CD4-positive, alpha-beta memory T cell (primary cell): ENCODE results near the gene TMEM40. TPM values are rescaled to one million over a fixed set of nuclear protein-coding genes. Genes with fewer than 3 reads are reported as not detected.
A peak's percentile ranks its signal among the peaks of the same experiment; 100 is the strongest.

Experiments used
- CTCF ChIA-PET: fragments of 350-600 bp; sonication (Branson Sonifier 250); formaldehyde crosslinking; loops from one replicate; lab custom pipeline; 2021; ENCODE audit warnings: inconsistent platforms; ENCODE audit not compliant: partially characterized antibody; lab: Charles Lee
- POLR2A ChIA-PET: fragments of 350-600 bp; sonication (Branson Sonifier 250); formaldehyde crosslinking; loops from one replicate; lab custom pipeline; 2021; ENCODE audit not compliant: partially characterized antibody; lab: Charles Lee
- DNase-seq, 5 donors: peaks; one replicate each; pipeline versions ENCODE4 v3.0.0 to v3.0.0-alpha.2; 2020 to 2022; ENCODE audit warnings: mixed read lengths in 1 of 5
- H3K27ac ChIP-seq: one replicate; pipeline ENCODE4 v1.7.0; 2013; ENCODE audit warnings: low read depth, low read length
- H3K27me3 ChIP-seq: 2 replicates; pipeline ENCODE4 v1.7.0; 2013; ENCODE audit warnings: mild to moderate bottlenecking, low read length, moderate library complexity; ENCODE audit not compliant: insufficient read depth
- H3K36me3 ChIP-seq: 2 replicates; pipeline ENCODE4 v1.7.0; 2013; ENCODE audit warnings: mild to moderate bottlenecking, low read length, moderate library complexity; ENCODE audit not compliant: insufficient read depth
- H3K4me1 ChIP-seq: 2 replicates; pipeline ENCODE4 v1.7.0; 2013; ENCODE audit warnings: mild to moderate bottlenecking, low read length, moderate library complexity; ENCODE audit not compliant: insufficient read depth
- H3K4me3 ChIP-seq, 2 donors: one replicate each; pipeline ENCODE4 v1.7.0; 2013; ENCODE audit warnings: low read length in 2 of 2, mild to moderate bottlenecking in 1 of 2
- H3K9me3 ChIP-seq, 2 donors: one replicate each; pipeline ENCODE4 v1.7.0; 2013; ENCODE audit warnings: low read length in 2 of 2, control low read depth in 1 of 2; ENCODE audit not compliant: control insufficient read depth in 1 of 2
- H3K27ac Mint-ChIP-seq, 7 donors: one replicate each; pipeline ENCODE4 v1.8.0; 2020 to 2021; ENCODE audit warnings: mixed read lengths in 7 of 7, mild to moderate bottlenecking in 6 of 7, inconsistent platforms in 3 of 7, moderate library complexity in 3 of 7
- H3K27me3 Mint-ChIP-seq, 2 donors: one replicate each; pipeline ENCODE4 v1.8.0; 2020 to 2021; ENCODE audit warnings: mixed read lengths in 2 of 2
- H3K36me3 Mint-ChIP-seq, 2 donors: one replicate each; pipeline ENCODE4 v1.8.0; 2020 to 2021; ENCODE audit warnings: mixed read lengths in 2 of 2, inconsistent platforms in 1 of 2, mild to moderate bottlenecking in 1 of 2
- H3K4me1 Mint-ChIP-seq, 4 donors: one replicate each; pipeline ENCODE4 v1.8.0; 2020 to 2021; ENCODE audit warnings: mixed read lengths in 4 of 4, mild to moderate bottlenecking in 1 of 4
- H3K4me3 Mint-ChIP-seq, 8 donors: one replicate each; pipeline ENCODE4 v1.8.0; 2020 to 2021; ENCODE audit warnings: mixed read lengths in 8 of 8, mild to moderate bottlenecking in 7 of 8, moderate library complexity in 6 of 8, inconsistent platforms in 3 of 8
- H3K9me3 Mint-ChIP-seq, 8 donors: one replicate each; pipeline ENCODE4 v1.8.0; 2020 to 2021; ENCODE audit warnings: mixed read lengths in 8 of 8, mild to moderate bottlenecking in 5 of 8, inconsistent platforms in 3 of 8, moderate library complexity in 1 of 8
- intact Hi-C: fragments of 100-400 bp; cut with micrococcal nuclease; formaldehyde crosslinking; loops from one replicate; pipeline ENCODE4 v1.15.1; 2023
- polyA plus RNA-seq, 2 donors: library from polyadenylated mRNA; unstranded; fragments of 300-500 nt; fragmentation: Illumina TruSeq; gene quantifications; one replicate each; pipeline ENCODE4 v1.2.3, GENCODE V29; 2021
- total RNA-seq, 2 experiments: library from RNA; stranded (reverse); gene quantifications; one replicate each; pipeline ENCODE4 v1.2.3, GENCODE V29; 2021

Gene TMEM40
- total and polyA plus RNA-seq, 4 experiments from 2014 or later, result not detected

DNA sequence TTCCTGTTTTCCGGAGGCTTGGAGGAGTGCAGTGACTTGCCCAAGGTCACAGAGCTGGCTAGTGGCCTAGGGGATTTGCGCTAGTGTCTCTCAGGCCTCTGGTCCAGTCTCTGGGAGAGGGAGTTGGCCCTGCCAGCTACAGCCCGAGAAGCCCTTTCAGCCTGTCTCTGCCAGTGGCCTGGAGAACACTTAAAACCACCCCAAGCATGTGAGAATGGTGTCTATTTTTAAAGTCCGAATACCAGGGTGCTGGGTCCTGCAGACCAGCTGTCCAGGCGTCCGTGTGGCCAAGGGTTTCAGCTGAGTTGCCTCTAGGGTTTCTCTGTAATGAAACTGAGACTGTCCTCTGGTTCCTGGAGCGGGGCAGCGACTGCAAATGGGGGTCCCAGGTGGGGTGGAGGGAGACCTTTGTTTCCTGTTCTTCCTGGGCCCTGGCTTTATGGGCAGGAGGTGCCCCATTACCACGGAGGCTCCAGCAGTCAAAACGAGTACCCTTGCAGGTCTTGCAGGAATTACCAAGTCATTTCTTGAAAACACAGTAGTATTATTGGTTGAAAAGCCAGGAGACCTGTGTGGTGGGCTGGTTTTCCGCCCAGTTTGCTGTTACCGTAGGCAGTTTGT lies 39.6 kb upstream of the TMEM40 start:
- intact Hi-C loops, result no loop called here
- no peaks in the 10 kb centered on the region for H3K27me3 ChIP-seq
- Mint-ChIP-seq H3K27me3 (peaks cover 0 to 6% of the 10 kb centered on the region in 2 donors), H3K4me1 (peaks cover 2 to 22% (median 11%) of the 10 kb centered on the region in 4 donors), H3K36me3 (no peaks in the 10 kb centered on the region), H3K27ac (no peak overlapping the region), H3K9me3 (no peaks in the 10 kb centered on the region), H3K4me3 (peak overlapping the region in 2 of 8 donors; percentile 12 to 54)
- POLR2A ChIA-PET, result interaction anchor here (3.1 to 5.2 kb wide), 2 partner anchors 11 to 43 kb away, joined by 21 to 25 read pairs; partner anchors contain the start of gene RPL32
- no peaks in the 10 kb centered on the region for H3K9me3 ChIP-seq
- no peak overlapping the region for H3K27ac ChIP-seq
- H3K4me1 ChIP-seq, result peaks cover 9% of the 10 kb centered on the region
- CTCF ChIA-PET, result interaction anchor here (6.5 kb wide), 1 partner anchor 11 kb away, joined by 55 read pairs; no protein-coding TSS in a partner anchor
- H3K4me3 ChIP-seq, result no peak overlapping the region
- H3K36me3 ChIP-seq, result no peaks in the 10 kb centered on the region
- DNase-seq, result no peak

DNA sequence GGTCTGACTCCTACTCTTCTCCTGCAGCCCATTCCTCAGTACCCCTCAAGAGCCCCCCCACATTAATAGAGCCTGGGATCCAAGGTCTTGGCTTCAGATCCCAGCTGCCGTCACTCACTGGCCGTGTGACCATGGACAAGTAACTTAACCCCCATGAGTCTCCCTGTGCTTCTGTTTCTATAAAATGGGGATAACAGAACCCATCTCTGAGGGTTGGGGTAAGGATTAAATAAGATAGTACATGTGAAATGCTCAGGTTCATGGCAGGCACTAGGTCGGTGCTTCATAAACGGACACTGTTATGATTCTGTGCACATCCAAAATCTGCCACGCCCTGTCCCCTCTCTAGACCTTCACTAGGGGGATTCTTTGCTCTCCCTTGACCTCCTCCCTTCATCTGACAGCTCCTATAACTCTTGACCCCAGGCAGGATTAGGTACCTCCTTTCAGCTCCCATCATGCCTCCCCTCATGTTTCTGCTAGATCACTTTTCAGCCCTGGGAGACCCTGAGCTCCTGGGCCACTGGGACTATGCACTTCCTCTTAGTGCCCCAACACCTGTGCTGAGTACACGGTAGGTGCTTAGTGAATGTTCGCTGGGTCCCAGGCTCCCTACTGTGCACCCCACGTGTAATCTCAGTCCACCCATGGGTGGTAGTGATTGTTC lies 39.0 kb upstream of the TMEM40 start:
- no peak overlapping the region for H3K4me3 ChIP-seq
- peaks cover 0 to 6% of the 10 kb centered on the region in 2 donors for H3K27me3 Mint-ChIP-seq
- DNase-seq, result no peak
- no peaks in the 10 kb centered on the region for H3K9me3 ChIP-seq
- no peaks in the 10 kb centered on the region for H3K27me3 ChIP-seq
- H3K36me3 ChIP-seq, result no peaks in the 10 kb centered on the region
- H3K9me3 Mint-ChIP-seq, result no peaks in the 10 kb centered on the region
- CTCF ChIA-PET, result interaction anchor here (2.3 to 6.5 kb wide), 3 partner anchors 11 to 44 kb away, joined by 15 to 55 read pairs (median 16); partner anchors contain the start of gene RPL32
- no peaks in the 10 kb centered on the region for H3K36me3 Mint-ChIP-seq
- POLR2A ChIA-PET, result interaction anchor here (3.1 to 5.2 kb wide), 2 partner anchors 12 to 44 kb away, joined by 21 to 25 read pairs; partner anchors contain the start of gene RPL32
- H3K4me3 Mint-ChIP-seq, result peak overlapping the region in 7 of 8 donors; percentile 36 to 72 (median 56)
- peaks cover 2 to 22% (median 11%) of the 10 kb centered on the region in 4 donors for H3K4me1 Mint-ChIP-seq
- H3K27ac Mint-ChIP-seq, result peak overlapping the region in 2 of 7 donors; percentile 49 to 63
- intact Hi-C loops, result no loop called here
- peaks cover 9% of the 10 kb centered on the region for H3K4me1 ChIP-seq
- H3K27ac ChIP-seq, result no peak overlapping the region

DNA sequence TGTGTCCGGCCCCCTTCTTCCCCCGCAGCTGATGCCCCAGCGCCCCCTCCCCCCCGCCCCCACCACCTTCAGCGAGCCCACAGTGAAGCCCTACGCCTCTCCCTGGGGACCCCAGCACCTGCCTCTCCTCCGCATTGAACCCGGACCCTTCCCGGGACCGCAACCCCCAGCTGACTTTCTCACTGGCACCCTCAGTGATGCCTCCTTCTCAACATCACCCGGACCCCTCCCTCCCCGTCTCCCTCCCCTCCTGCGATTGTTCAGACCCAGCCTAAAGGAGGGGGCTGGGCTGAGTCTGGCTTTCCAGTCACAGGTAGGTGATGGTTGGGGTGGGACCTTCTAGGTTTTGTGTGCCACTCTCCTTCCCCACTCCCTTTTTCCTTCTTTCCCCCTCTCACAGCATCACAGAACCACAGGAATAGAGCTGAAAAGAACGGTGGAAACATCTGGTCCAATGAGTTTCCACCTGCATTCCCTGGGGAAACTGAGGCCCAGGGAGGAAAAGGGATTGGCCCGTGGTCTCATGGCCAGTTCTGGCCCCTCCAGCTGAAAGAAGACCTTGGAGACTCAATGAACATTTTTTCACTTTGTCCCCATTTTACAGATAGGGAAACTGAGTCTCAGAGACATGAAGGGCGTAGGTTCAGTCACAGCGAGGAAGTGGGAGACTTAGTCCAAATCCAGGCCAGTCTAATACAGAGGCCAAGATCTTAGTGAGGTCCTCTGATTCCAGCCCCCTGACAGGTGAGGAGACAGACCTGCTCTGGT lies 38.2 kb upstream of the TMEM40 start:
- H3K4me3 Mint-ChIP-seq, result peak overlapping the region in 7 of 8 donors; percentile 14 to 88 (median 64)
- intact Hi-C loops, result no loop called here
- POLR2A ChIA-PET, result interaction anchor here (1.6 to 5.2 kb wide), 3 partner anchors 12 to 44 kb away, joined by 4 to 25 read pairs (median 21); partner anchors contain the start of gene RPL32
- peak overlapping the region in 4 of 7 donors; percentile 3 to 63 (median 42) for H3K27ac Mint-ChIP-seq
- Histone ChIP-seq H3K27ac (no peak overlapping the region), H3K36me3 (no peaks in the 10 kb centered on the region), H3K4me1 (peaks cover 9% of the 10 kb centered on the region), H3K4me3 (no peak overlapping the region), H3K9me3 (no peaks in the 10 kb centered on the region), H3K27me3 (no peaks in the 10 kb centered on the region)
- DNase-seq, result no peak
- peaks cover 0 to 6% of the 10 kb centered on the region in 2 donors for H3K27me3 Mint-ChIP-seq
- H3K36me3 Mint-ChIP-seq, result no peaks in the 10 kb centered on the region
- H3K9me3 Mint-ChIP-seq, result no peaks in the 10 kb centered on the region
- peaks cover 2 to 22% (median 11%) of the 10 kb centered on the region in 4 donors for H3K4me1 Mint-ChIP-seq
- CTCF ChIA-PET, result interaction anchor here (2.3 to 6.5 kb wide), 3 partner anchors 10 to 45 kb away, joined by 15 to 55 read pairs (median 16); partner anchors contain the start of gene RPL32

DNA sequence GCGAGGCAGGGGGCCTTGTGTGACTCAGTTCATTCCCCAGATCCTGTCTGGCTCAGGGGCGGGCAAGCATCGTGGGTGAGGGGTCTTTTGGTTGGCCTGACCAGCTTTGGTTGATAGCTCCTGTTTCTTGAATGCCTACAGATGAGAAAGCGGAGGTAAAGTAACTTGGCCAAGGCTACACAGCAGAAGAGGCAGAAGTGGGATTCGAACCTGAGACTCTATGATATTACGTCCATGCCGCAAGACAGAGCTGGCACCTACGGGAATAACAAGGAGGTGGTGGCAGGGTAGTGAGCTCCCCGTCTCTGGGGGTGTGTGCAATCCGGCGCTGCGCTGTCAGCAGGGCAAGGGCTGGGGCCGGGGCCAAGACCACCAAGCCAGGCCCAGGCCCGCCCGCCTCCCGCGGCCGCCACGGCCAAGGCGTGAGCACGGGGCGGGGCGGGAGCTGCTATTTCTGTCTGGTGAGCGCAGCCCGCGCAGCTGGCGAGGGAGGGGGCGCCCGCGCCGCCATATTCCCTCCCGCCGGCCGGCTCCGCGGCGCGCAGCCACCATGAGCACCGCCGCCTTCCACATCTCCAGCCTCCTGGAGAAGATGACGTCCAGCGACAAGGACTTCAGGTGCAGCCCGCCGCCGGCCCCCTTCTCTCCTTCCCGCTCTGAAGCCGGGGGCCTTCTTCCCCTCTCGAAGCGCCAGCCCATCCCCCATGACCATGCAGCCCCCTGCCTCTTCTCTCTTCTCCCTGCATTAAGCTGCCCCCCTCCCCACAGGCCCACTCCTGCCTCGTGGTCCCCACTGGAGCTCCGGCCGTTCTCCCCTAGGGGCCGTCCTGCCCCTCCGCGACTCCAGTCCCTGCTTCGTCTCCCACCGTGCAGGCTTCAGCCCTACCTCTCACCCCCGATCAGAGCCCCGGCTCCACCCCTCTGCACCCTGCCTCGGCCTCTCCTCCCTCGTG lies 37.4 kb upstream of the TMEM40 start, which contains the start of gene CAND2:
CAND2 (plus strand) TSS at position 510 of the 953 bp plus-strand sequence; CDS start at position 551, 41 bp downstream.
- peak within 1 kb of the TSS in 6 of 7 donors; percentile 60 to 84 (median 76) for H3K27ac Mint-ChIP-seq
- intact Hi-C loops, result loop anchor here (1.0 kb wide), 1 partner anchor 14 kb away; no protein-coding TSS in a partner anchor
- H3K4me1 Mint-ChIP-seq, result peaks cover 2 to 22% (median 11%) of the 10 kb centered on the region in 4 donors
- H3K27me3 Mint-ChIP-seq, result peaks cover 0 to 6% of the 10 kb centered on the region in 2 donors
- Histone ChIP-seq H3K4me3 (peak within 1 kb of the TSS; percentile 43 to 52), H3K36me3 (no peaks in the 10 kb centered on the region), H3K27ac (peak within 1 kb of the TSS; percentile 38), H3K4me1 (peaks cover 9% of the 10 kb centered on the region), H3K9me3 (no peaks in the 10 kb centered on the region), H3K27me3 (no peaks in the 10 kb centered on the region)
- ChIA-PET POLR2A (interaction anchor here (0.9 to 5.2 kb wide), 4 partner anchors 13 to 132 kb away, joined by 3 to 25 read pairs (median 12); partner anchors contain the start of genes RAF1 and RPL32), CTCF (interaction anchor here (0.6 to 6.5 kb wide), 5 partner anchors 9 to 96 kb away, joined by 3 to 55 read pairs (median 15); partner anchors contain the start of gene RPL32)
- H3K36me3 Mint-ChIP-seq, result no peaks in the 10 kb centered on the region
- DNase-seq, result peak; percentile 25 to 52 (median 37)
- H3K9me3 Mint-ChIP-seq, result no peaks in the 10 kb centered on the region
- peak within 1 kb of the TSS; percentile 86 to 90 (median 87) for H3K4me3 Mint-ChIP-seq

DNA sequence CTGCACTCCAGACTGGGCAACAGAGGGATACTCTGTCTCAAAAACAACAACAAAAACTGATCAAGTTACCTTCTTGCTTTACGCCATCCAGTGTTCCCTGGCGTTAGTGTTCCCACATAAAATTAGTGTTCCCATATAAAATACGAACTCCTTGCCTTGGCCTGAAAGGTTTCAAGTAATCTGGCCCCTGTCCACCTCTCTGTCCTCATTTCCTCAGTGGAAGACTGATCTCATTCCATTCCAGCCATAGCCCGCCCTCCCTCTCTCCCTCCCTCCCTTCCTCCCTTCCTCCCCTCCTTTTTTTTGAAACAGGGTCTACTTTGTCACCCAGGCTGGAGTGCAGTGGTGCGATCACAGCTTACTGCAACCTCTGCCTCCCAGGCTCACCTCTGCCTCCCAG lies 34.6 kb upstream of the TMEM40 start:
- no peak overlapping the region for H3K4me3 ChIP-seq
- no peaks in the 10 kb centered on the region for H3K27me3 ChIP-seq
- intact Hi-C loops, result no loop called here
- H3K4me1 ChIP-seq, result peaks cover 9% of the 10 kb centered on the region
- no peaks in the 10 kb centered on the region for H3K9me3 ChIP-seq
- ChIA-PET CTCF (interaction anchor here (1.5 kb wide), 1 partner anchor 16 kb away, joined by 4 read pairs; no protein-coding TSS in a partner anchor), POLR2A (interaction anchor here (5.2 kb wide), 1 partner anchor 16 kb away, joined by 21 read pairs; no protein-coding TSS in a partner anchor)
- no peak for DNase-seq
- H3K27ac Mint-ChIP-seq, result no peak overlapping the region
- H3K27me3 Mint-ChIP-seq, result peaks cover 0 to 8% of the 10 kb centered on the region in 2 donors
- H3K27ac ChIP-seq, result no peak overlapping the region
- peaks cover 2 to 17% (median 11%) of the 10 kb centered on the region in 4 donors for H3K4me1 Mint-ChIP-seq
- no peaks in the 10 kb centered on the region for H3K9me3 Mint-ChIP-seq
- no peaks in the 10 kb centered on the region for H3K36me3 ChIP-seq
- H3K36me3 Mint-ChIP-seq, result no peaks in the 10 kb centered on the region
- no peak overlapping the region for H3K4me3 Mint-ChIP-seq

DNA sequence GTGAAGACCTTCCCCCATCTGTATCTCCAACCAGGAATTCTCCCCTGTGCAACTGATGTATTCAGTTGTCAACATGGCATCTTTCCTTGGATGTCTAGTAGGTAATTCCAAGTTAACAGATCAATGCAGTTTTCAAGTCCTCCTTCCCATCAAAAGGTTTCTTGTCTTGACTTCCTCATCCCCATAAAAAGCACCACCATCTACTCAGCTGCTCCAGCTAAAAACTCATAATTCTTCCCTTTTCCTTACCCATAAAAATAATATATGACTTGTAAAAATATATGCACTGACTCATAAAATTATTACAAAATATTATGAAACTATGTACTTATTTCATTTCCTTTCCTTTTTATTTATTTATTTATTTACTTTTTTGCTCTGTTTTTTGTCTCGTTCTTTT lies 32.4 kb upstream of the TMEM40 start:
- no peak overlapping the region for H3K4me3 ChIP-seq
- ChIA-PET CTCF (interaction anchor here (1.0 to 5.4 kb wide), 3 partner anchors 11 to 19 kb away, joined by 4 to 61 read pairs (median 4); no protein-coding TSS in a partner anchor), POLR2A (no interaction called here)
- H3K36me3 Mint-ChIP-seq, result no peaks in the 10 kb centered on the region
- H3K27me3 ChIP-seq, result no peaks in the 10 kb centered on the region
- H3K27me3 Mint-ChIP-seq, result peaks cover 0 to 6% of the 10 kb centered on the region in 2 donors
- H3K27ac Mint-ChIP-seq, result peak overlapping the region in 1 of 7 donors; percentile 39
- H3K4me3 Mint-ChIP-seq, result no peak overlapping the region
- no peak overlapping the region for H3K27ac ChIP-seq
- no peaks in the 10 kb centered on the region for H3K36me3 ChIP-seq
- H3K9me3 Mint-ChIP-seq, result no peaks in the 10 kb centered on the region
- no peak for DNase-seq
- intact Hi-C loops, result no loop called here
- H3K4me1 Mint-ChIP-seq, result peaks cover 0 to 8% (median 4%) of the 10 kb centered on the region in 4 donors
- peaks cover 9% of the 10 kb centered on the region for H3K4me1 ChIP-seq
- H3K9me3 ChIP-seq, result no peaks in the 10 kb centered on the region
